Measurements from ENCODE around the gene RCOR2.
"Not testable (repeated sequence)": the region's sequence is repeated elsewhere in the genome, so short reads cannot be mapped to it uniquely, and the experiment has no call there.

The RCOR2 gene

DNA sequence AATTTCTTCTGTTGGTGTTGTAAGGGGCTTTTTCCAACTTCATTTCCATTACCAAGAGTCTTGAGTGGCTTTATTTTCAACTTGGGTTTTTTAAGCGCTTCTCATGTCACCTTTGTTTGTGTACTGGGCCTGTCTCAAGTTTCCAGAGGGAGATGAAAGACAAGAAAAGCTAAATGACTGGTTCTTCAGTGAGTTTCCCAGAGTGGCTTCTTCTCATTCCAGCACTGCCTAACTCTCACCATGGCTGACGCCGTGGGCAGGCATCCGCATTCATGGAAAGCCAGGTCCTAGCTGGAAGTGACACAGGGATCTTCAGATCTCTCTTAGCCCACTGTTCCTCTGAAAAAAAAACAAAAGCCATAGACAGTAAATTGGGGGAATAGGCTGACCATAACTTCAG is 49.5 kb downstream of the RCOR2 start:
- no peak for DNase-seq (ENCODE audit: low read depth)
- no peak overlapping the region for H3K4me3 ChIP-seq (ENCODE audit: low read depth, low read length)
- TF ChIP-seq, protein P1, sequence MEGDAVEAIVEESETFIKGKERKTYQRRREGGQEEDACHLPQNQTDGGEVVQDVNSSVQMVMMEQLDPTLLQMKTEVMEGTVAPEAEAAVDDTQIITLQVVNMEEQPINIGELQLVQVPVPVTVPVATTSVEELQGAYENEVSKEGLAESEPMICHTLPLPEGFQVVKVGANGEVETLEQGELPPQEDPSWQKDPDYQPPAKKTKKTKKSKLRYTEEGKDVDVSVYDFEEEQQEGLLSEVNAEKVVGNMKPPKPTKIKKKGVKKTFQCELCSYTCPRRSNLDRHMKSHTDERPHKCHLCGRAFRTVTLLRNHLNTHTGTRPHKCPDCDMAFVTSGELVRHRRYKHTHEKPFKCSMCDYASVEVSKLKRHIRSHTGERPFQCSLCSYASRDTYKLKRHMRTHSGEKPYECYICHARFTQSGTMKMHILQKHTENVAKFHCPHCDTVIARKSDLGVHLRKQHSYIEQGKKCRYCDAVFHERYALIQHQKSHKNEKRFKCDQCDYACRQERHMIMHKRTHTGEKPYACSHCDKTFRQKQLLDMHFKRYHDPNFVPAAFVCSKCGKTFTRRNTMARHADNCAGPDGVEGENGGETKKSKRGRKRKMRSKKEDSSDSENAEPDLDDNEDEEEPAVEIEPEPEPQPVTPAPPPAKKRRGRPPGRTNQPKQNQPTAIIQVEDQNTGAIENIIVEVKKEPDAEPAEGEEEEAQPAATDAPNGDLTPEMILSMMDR (conservative IDR thresholded peaks at IDR 0.05; ENCODE audit: low read depth, low read length) = no peak

DNA sequence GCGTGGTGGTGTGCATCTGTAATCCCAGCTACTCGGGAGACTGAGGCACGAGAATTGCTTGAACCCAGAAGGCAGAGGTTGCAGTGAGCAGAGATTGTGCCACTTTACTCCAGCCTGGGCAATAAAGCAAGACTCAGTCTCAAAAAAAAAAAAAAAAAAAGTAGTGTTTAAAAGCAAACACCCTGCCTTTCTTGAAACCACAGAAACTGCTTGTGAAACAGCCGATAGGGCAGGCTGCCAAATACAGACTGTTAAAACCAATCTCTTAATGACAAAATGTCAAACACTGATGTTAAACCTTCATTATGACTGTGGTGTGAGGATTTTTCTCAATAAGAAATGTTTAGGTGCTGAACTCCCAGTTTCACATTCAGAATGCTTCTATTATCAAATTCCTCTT is 50.8 kb downstream of the RCOR2 start:
- peak; percentile 87 for DNase-seq (ENCODE audit: low read depth)
- TF ChIP-seq, protein P1 (conservative IDR thresholded peaks at IDR 0.05; ENCODE audit: low read depth, low read length) = no peak
- H3K4me3 ChIP-seq (ENCODE audit: low read depth, low read length) = no peak overlapping the region

DNA sequence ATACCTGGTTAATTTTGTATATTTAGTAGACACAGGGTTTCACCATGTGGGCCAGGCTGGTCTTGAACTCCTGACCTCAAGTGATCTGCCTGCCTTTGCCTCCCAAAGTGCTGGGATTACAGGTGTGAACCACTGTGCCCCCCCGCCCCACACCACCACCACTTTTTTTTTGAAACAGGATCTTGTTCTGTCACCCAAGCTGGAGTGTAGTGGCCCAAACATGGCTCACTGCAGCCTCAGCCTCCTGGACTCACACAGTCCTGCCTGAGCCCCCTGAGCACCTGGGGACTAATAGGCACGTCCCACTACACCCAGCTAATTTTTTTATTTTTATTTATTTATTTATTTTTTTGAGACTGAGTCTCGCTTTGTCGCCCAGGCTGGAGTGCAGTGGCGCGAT is 53.3 kb downstream of the RCOR2 start:
- H3K4me3 ChIP-seq (ENCODE audit: low read depth, low read length); DNase-seq (ENCODE audit: low read depth): not testable (repeated sequence)

DNA sequence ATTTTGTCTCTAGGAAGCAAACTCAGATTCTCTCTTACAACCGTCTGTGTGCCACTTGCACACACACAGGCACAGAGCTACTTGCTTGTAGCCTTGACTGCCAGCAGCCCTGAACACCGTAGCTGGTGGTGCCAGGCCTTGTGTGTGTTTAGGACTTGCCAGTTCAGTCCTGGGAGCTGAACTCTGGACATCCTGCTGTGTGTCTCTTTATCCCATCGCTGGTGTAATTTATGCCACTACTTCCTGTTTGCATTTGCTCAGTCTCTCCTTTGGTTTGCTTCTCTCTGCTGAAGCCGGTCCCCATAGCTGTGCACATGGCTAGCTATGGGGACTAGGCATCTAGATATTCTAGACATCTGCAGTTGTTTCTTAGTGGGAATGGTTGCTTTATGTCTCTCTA is 54.0 kb downstream of the RCOR2 start:
- DNase-seq (ENCODE audit: low read depth) = peak; percentile 61
- H3K4me3 ChIP-seq (ENCODE audit: low read depth, low read length) = no peak overlapping the region
- TF ChIP-seq, protein P1 (conservative IDR thresholded peaks at IDR 0.05; ENCODE audit: low read depth, low read length) = no peak

Data from choroid plexus epithelial cell (primary cell).